ENCODE data around the gene OGFR.

The OGFR gene

DNA sequence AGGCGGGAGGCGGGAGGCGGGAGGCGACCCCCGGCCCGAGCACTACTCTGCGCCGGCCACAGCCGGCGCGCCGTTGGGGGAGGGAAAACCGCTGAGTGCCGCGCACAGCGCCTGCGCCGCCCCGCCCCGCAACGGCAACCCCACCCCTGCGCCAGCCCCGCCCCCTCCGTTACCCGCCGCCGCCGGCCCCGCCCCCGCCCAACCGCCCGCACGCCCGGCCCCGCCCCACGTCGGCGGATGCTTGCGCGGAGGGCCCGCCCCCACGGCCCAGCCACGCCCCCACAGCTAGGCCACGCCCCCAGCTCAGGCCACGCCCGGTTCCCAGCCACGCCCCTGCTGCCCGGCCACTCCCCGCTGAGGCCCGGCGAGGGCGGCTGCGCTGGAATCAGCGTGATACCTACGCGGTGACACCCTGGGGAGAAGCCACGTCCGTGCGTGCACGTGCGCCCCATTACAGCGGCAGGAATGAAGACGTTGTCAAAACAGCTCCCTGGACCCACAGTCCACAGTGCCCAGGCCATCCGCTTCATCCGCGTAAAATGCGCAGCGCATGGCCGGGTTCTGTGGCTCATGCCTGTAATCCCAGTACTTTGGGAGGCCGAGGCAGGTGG is 57.2 kb downstream of the OGFR start, which contains the start of gene TCFL5:
TSS of gene TCFL5 (minus strand) at position 97 of the 611 bp plus-strand sequence. CDS start 152 bp downstream, outside the sequence.
- peak; percentile 67 for DNase-seq
- in situ Hi-C loops (cut with HindIII; ENCODE audit: low pct_ligation_motif_present, low pct_unique_long_range_greater_than_20kb, low sequenced_read_pairs), result no loop called here

Data from ACHN (cell line).